KOPT-K1 (cell line): ENCODE data around the gene CHPF.

Source experiments
- H3K27ac ChIP-seq: fragments of 200-600 bp; sonication (generic); 2 replicates; pipeline ENCODE4 v1.5.1; 2016; ENCODE audit warnings: antibody characterized with exemption, mild to moderate bottlenecking, low read depth, low read length; ENCODE audit not compliant: poor library complexity, severe bottlenecking
- H3K36me3 ChIP-seq: fragments of 200-600 bp; sonication (generic); 2 replicates; pipeline ENCODE4 v1.5.1; 2017; ENCODE audit warnings: antibody characterized with exemption, mild to moderate bottlenecking, low read length, moderate library complexity; ENCODE audit not compliant: insufficient read depth
- H3K9me3 ChIP-seq: fragments of 200-600 bp; sonication (generic); 2 replicates; pipeline ENCODE4 v1.5.1; 2017; ENCODE audit warnings: antibody characterized with exemption, low read length, mild to moderate bottlenecking; ENCODE audit not compliant: insufficient read depth, poor library complexity, severe bottlenecking

The CHPF gene

GRCh38 chr2:219545295-219545942, 1.8 kb upstream of the CHPF start:
- Histone ChIP-seq H3K36me3 (no peaks in the 10 kb centered on the region), H3K9me3 (no peaks in the 10 kb centered on the region), H3K27ac (no peak overlapping the region)

- no peaks in the 10 kb centered on the region for H3K36me3 ChIP-seq
- H3K9me3 ChIP-seq = no peaks in the 10 kb centered on the region
- H3K27ac ChIP-seq = no peak overlapping the region
These were observed 958 bp upstream of the CHPF start for GRCh38 chr2:219544567-219544966.

DNA sequence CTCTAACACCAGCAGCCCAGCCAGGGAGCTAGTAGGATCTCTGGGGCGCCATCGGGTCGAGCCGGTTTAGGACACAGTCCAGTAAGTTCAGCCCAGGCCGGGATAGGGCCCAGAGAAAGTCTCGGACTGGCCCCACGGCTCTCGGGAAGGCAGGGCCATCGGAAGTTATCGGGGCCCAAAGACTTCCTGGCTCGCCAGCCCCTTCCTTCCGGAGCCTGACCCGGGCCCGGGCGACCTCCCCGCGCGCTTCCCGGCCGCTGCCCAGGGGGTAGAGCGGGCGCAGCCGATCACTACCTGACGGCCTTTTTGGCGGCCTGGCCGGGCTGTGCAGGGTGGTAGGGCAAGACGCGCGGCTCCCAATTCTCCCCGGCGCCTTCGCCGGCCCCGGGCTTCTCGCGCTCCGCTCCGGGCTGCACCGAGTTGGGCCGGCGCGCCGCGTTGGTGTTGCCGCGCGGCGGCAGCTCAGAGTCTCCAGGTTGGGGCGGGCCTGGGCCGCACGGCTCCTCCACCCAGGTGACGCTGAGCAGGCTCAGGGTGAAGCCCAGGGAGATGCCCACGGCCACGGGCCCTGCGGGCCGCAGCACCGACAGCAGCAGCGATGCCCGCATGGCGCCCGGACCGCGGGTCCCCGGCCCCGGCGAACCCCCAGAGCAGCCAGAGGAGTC, 546 bp downstream of the CHPF start:
- Histone ChIP-seq H3K9me3 (no peaks in the 10 kb centered on the region), H3K36me3 (no peaks in the 10 kb centered on the region), H3K27ac (no peak overlapping the region)

DNA sequence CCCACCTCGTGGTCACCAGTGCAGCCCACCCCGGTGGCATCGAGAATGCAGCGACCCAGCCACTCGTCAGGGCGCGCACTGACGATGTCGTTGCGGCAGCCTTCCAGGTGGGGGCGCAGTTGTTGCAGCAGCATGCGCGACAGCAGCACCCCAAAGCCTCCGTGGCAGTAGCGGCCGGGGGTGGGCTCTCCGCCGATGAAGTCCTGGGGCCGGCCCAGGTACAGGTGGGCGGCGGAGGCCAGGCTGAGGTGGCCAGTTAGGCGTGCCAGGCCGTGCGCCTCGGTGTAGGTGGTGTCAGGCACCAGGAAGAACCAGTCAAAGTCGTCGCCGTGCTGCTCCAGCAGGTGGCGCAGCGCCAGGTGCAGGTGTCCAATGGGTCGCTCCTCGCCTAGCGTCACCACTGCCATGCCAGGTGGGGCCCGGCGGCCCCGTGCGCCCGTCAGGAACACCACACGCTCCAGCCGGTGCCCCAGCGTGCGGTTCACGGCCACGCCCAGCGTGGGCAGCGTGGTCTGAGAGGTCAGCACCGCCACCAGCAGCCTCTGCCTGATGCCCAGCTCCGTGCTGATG, 1.9 kb downstream of the CHPF start:
- no peak overlapping the region for H3K27ac ChIP-seq
- H3K36me3 ChIP-seq = no peaks in the 10 kb centered on the region
- H3K9me3 ChIP-seq = no peaks in the 10 kb centered on the region

DNA sequence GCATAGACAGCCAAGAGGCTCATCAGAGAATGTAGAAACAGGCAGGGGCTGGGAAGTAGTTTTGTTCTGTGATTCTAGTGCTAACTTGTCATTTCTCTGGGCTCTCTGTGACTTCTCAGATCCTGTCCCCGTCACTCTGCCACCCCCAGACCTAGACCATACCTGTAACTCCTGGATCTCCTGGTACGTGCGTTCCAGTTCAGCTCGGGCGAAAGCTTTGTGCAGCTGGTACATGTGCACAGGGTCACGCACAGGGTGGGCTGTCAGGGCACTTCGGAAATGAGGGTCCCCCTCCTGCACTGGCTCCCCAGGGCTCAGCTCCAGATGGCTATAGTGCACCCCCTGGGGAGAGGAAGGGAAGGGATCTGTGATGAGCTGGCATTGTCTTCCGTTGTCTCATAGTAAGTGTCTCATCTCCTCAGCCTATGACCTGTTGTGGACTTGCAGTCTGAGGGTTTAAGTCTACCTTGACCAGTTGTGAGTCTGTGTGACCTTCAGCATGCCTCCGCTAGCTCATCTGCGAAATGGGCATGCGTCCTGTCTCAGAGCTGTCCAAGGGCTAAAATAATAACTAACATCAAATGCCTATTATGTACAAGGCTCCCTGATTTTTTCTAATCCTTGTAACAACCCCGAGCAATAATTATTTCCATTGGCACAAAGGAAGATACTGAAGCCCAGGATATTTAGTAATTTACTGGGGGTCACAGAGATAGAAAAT, 2.7 kb downstream of the CHPF start:
- Histone ChIP-seq H3K9me3 (no peaks in the 10 kb centered on the region), H3K27ac (no peak overlapping the region), H3K36me3 (no peaks in the 10 kb centered on the region)

- Histone ChIP-seq H3K9me3 (no peaks in the 10 kb centered on the region), H3K36me3 (no peaks in the 10 kb centered on the region), H3K27ac (no peak overlapping the region)
These were observed 3.5 kb downstream of the CHPF start for GRCh38 chr2:219539926-219540678.

GRCh38 chr2:219538956-219539788, 4.4 kb downstream of the CHPF start:
- no peak overlapping the region for H3K27ac ChIP-seq
- H3K36me3 ChIP-seq = no peaks in the 10 kb centered on the region

DNA sequence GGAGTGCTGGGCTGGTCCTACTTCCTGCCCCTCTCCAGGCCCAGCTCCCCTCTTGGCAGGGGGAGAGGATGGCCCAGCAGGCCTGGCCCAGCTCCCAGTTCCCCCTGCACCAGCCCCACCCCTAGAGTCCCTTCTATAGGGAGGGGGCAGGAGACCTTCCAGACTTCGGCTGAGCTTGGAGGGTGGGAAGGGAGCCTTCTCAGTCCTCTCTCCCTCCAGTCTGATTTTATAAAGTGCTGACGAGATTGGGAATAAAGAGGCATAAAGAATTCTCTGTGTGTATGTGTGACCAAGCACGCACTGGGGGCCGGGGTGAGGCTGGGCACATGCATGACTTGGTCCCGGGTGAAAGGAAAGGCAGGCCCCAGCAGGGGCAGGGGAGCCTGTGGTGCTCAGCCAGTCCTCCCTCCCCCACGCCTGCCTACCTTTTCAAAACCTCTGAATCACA, 5.1 kb downstream of the CHPF start:
- Histone ChIP-seq H3K36me3 (no peaks in the 10 kb centered on the region), H3K27ac (no peak overlapping the region), H3K9me3 (no peaks in the 10 kb centered on the region)

More at GRCh38 chr2:219538956-219539788, 4.4 kb downstream of the CHPF start:
- no peaks in the 10 kb centered on the region for H3K9me3 ChIP-seq

- Histone ChIP-seq H3K9me3 (no peaks in the 10 kb centered on the region), H3K27ac (no peak overlapping the region), H3K36me3 (no peaks in the 10 kb centered on the region)
These were observed 5.7 kb downstream of the CHPF start for GRCh38 chr2:219537657-219538488.

DNA sequence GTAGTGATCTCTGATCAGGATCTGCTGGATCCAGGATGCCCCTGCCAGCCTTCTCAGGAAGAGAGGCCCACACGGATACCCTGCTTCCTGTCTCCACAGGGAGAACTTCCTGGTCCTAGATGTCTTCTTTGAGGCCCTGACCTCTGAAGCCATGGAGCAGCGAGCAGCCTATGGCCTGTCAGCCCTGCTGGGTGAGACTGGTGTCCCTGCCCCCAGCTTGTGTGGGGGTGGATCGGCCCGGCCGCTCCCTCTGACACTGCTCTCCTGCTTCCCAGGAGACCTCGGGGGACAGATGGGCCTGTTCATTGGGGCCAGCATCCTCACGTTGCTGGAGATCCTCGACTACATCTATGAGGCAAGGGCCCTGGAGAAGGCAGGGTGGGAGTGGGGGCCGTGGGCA, 6.6 kb downstream of the CHPF start:
- Histone ChIP-seq H3K9me3 (no peaks in the 10 kb centered on the region), H3K27ac (no peak overlapping the region), H3K36me3 (no peaks in the 10 kb centered on the region)

- Histone ChIP-seq H3K27ac (no peak overlapping the region), H3K9me3 (no peaks in the 10 kb centered on the region), H3K36me3 (no peaks in the 10 kb centered on the region)
These were observed 7.2 kb downstream of the CHPF start for GRCh38 chr2:219536425-219536824.

DNA sequence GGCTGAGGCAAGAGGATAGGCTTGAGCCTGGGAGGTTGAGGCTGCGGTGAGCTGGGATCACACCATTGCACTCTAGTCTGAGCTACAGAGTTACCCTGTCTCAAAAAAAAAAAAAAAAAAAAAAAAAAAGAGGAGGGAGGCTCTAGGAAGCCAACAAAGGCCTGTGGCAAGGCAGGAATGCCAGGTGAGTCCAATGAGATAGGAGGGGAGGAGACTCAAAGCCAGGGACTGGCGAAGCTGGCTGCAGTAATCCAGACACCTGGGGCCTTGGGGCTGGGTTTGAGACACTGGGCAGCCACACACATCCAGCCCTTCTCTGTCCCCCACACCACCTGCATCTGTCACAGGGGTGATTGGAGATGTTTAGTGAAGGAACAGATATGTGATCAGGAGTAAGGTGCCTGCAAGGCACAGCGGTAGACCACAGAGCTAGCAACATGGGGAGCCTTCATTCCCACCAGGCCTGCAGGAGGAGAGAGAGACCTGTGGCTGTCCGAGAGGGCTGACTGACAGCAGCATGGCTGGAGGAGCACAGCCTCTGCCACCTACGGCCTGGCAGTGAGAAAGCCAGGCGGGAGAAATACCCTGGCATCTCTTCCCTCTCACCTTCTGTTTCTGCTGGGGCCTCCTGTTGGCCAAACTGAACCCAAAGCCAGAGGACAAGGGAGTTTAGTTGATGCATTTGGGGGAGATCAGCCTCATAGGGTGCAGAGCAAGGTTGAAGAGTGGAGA, 9.5 kb downstream of the CHPF start:
- Histone ChIP-seq H3K9me3 (no peaks in the 10 kb centered on the region), H3K27ac (no peak overlapping the region)

GRCh38 chr2:219532378-219532649, 11.3 kb downstream of the CHPF start:
- no peak overlapping the region for H3K27ac ChIP-seq
- H3K36me3 ChIP-seq = no peaks in the 10 kb centered on the region
- no peaks in the 10 kb centered on the region for H3K9me3 ChIP-seq

More for the DNA sequence above, 9.5 kb downstream of the CHPF start:
- no peaks in the 10 kb centered on the region for H3K36me3 ChIP-seq
